Osteocyte (in vitro differentiated cells): ENCODE data around the gene DMD. TPM values are rescaled to one million over a fixed set of nuclear protein-coding genes. Genes with fewer than 3 reads are reported as not detected.
A peak's percentile ranks its signal among the peaks of the same experiment; 100 is the strongest.

Experiments
- DNase-seq: peaks from one replicate; pipeline ENCODE4 v3.0.0; 2021; ENCODE audit warnings: mixed read lengths; ENCODE audit not compliant: unreplicated experiment; ENCODE audit errors: extremely low spot score
- H3K27ac Mint-ChIP-seq: one replicate; pipeline ENCODE4 v1.8.0; 2021; ENCODE audit warnings: mild to moderate bottlenecking, mixed read lengths; ENCODE audit not compliant: unreplicated experiment
- H3K27me3 Mint-ChIP-seq: one replicate; pipeline ENCODE4 v1.8.0; 2021; ENCODE audit warnings: mixed read lengths; ENCODE audit not compliant: unreplicated experiment
- H3K36me3 Mint-ChIP-seq: one replicate; pipeline ENCODE4 v1.8.0; 2021; ENCODE audit warnings: mixed read lengths; ENCODE audit not compliant: unreplicated experiment
- H3K4me1 Mint-ChIP-seq: one replicate; pipeline ENCODE4 v1.8.0; 2021; ENCODE audit warnings: mixed read lengths; ENCODE audit not compliant: unreplicated experiment
- H3K4me3 Mint-ChIP-seq: one replicate; pipeline ENCODE4 v1.8.0; 2021; ENCODE audit warnings: mild to moderate bottlenecking, moderate library complexity, mixed read lengths; ENCODE audit not compliant: unreplicated experiment
- H3K9me3 Mint-ChIP-seq: one replicate; pipeline ENCODE4 v1.8.0; 2021; ENCODE audit warnings: mixed read lengths; ENCODE audit not compliant: unreplicated experiment
- CTCF ChIP-seq: fragments of 200-600 bp; sonication (generic); IDR thresholded peaks from 2 replicates; pipeline ENCODE4 v1.5.0; 2021; ENCODE audit warnings: antibody characterized with exemption, mild to moderate bottlenecking, moderate library complexity
- total RNA-seq: library from RNA; stranded (reverse); gene quantifications from 2 replicates; pipeline ENCODE4 v1.2.1, GENCODE V29; 2021

DMD gene
- total RNA-seq, 1 donor from 2014 or later, result 317 TPM

- H3K4me3 Mint-ChIP-seq, result no peak overlapping the region
- no peaks in the 10 kb centered on the region for H3K36me3 Mint-ChIP-seq
- TF ChIP-seq CTCF, result no peak
- no peak for DNase-seq
- H3K9me3 Mint-ChIP-seq, result no peaks in the 10 kb centered on the region
- H3K27me3 Mint-ChIP-seq, result no peaks in the 10 kb centered on the region
- H3K4me1 Mint-ChIP-seq, result peaks cover 9% of the 10 kb centered on the region
- no peak overlapping the region for H3K27ac Mint-ChIP-seq
These were observed 1930.8 kb downstream of the DMD start for GRCh38 chrX:31280580-31280979.

GRCh38 chrX:31279359-31279758 lies 1932.0 kb downstream of the DMD start:
- peak; percentile 31 for TF ChIP-seq CTCF
- no peaks in the 10 kb centered on the region for H3K27me3 Mint-ChIP-seq
- H3K9me3 Mint-ChIP-seq, result no peaks in the 10 kb centered on the region
- DNase-seq, result no peak
- no peak overlapping the region for H3K4me3 Mint-ChIP-seq
- H3K27ac Mint-ChIP-seq, result no peak overlapping the region
- peaks cover 2% of the 10 kb centered on the region for H3K36me3 Mint-ChIP-seq
- H3K4me1 Mint-ChIP-seq, result peaks cover 9% of the 10 kb centered on the region

GRCh38 chrX:31272472-31272775 lies 1938.9 kb downstream of the DMD start:
- Mint-ChIP-seq H3K9me3 (peaks cover 10% of the 10 kb centered on the region), H3K27me3 (no peaks in the 10 kb centered on the region), H3K4me3 (no peak overlapping the region), H3K36me3 (peaks cover 2% of the 10 kb centered on the region), H3K4me1 (peaks cover 22% of the 10 kb centered on the region), H3K27ac (no peak overlapping the region)
- DNase-seq, result no peak
- TF ChIP-seq CTCF, result no peak

- Mint-ChIP-seq H3K27me3 (no peaks in the 10 kb centered on the region), H3K4me1 (peaks cover 26% of the 10 kb centered on the region), H3K27ac (no peak overlapping the region), H3K4me3 (no peak overlapping the region), H3K9me3 (peaks cover 10% of the 10 kb centered on the region), H3K36me3 (peaks cover 2% of the 10 kb centered on the region)
- no peak for TF ChIP-seq CTCF
- DNase-seq, result no peak
These were observed 1939.5 kb downstream of the DMD start for GRCh38 chrX:31271615-31272471.

GRCh38 chrX:31269914-31270313 lies 1941.4 kb downstream of the DMD start:
- Mint-ChIP-seq H3K4me3 (no peak overlapping the region), H3K4me1 (peaks cover 26% of the 10 kb centered on the region), H3K27ac (peak overlapping the region; percentile 25), H3K36me3 (peaks cover 5% of the 10 kb centered on the region), H3K9me3 (peaks cover 10% of the 10 kb centered on the region), H3K27me3 (no peaks in the 10 kb centered on the region)
- TF ChIP-seq CTCF, result no peak
- no peak for DNase-seq
